AG10803 (cell line): ENCODE data around the gene GREB1L.

Experiments
- DNase-seq: peaks from one replicate; pipeline ENCODE4 v3.0.0; 2010; ENCODE audit warnings: low read depth
- H3K4me3 ChIP-seq: 2 replicates; pipeline ENCODE4 v1.5.1; 2011; ENCODE audit warnings: mild to moderate bottlenecking, low read length, control low read depth
- CTCF ChIP-seq: conservative IDR thresholded peaks from 2 replicates; pipeline ENCODE4 v1.5.1; 2011; ENCODE audit warnings: mild to moderate bottlenecking, low read length, control low read depth, inconsistent platforms

Gene GREB1L

GRCh38 chr18:21457179-21457535 lies 215.1 kb downstream of the GREB1L start:
- TF ChIP-seq CTCF, result no peak
- peak; percentile 21 for DNase-seq
- H3K4me3 ChIP-seq, result no peak overlapping the region

- no peak overlapping the region for H3K4me3 ChIP-seq
- no peak for DNase-seq
These were observed 216.3 kb downstream of the GREB1L start for GRCh38 chr18:21458310-21458709.

GRCh38 chr18:21458788-21459187 lies 216.8 kb downstream of the GREB1L start:
- no peak overlapping the region for H3K4me3 ChIP-seq
- DNase-seq, result no peak
- no peak for TF ChIP-seq CTCF

More at GRCh38 chr18:21458310-21458709, 216.3 kb downstream of the GREB1L start:
- no peak for TF ChIP-seq CTCF

- no peak overlapping the region for H3K4me3 ChIP-seq
- TF ChIP-seq CTCF, result no peak
- DNase-seq, result no peak
These were observed 217.8 kb downstream of the GREB1L start for GRCh38 chr18:21459706-21460286.

GRCh38 chr18:21461460-21461859 lies 219.4 kb downstream of the GREB1L start:
- no peak overlapping the region for H3K4me3 ChIP-seq
- no peak for DNase-seq
- TF ChIP-seq CTCF, result no peak

- peak; percentile 76 for DNase-seq
- no peak for TF ChIP-seq CTCF
- no peak overlapping the region for H3K4me3 ChIP-seq
These were observed 221.7 kb downstream of the GREB1L start for GRCh38 chr18:21463718-21464117.

GRCh38 chr18:21468514-21469164 lies 226.6 kb downstream of the GREB1L start:
- DNase-seq, result peak; percentile 28
- H3K4me3 ChIP-seq, result no peak overlapping the region
- no peak for TF ChIP-seq CTCF
